GM19240 (cell line): ENCODE results near the gene TRAF3IP1.
A peak's percentile ranks its signal among the peaks of the same experiment; 100 is the strongest.
"Not testable (repeated sequence)": the region's sequence is repeated elsewhere in the genome, so short reads cannot be mapped to it uniquely, and the experiment has no call there.

Source experiments
- DNase-seq: peaks from one replicate; pipeline ENCODE4 v3.0.0; 2011; ENCODE audit warnings: low spot score; ENCODE audit not compliant: insufficient read length

Gene TRAF3IP1

DNA sequence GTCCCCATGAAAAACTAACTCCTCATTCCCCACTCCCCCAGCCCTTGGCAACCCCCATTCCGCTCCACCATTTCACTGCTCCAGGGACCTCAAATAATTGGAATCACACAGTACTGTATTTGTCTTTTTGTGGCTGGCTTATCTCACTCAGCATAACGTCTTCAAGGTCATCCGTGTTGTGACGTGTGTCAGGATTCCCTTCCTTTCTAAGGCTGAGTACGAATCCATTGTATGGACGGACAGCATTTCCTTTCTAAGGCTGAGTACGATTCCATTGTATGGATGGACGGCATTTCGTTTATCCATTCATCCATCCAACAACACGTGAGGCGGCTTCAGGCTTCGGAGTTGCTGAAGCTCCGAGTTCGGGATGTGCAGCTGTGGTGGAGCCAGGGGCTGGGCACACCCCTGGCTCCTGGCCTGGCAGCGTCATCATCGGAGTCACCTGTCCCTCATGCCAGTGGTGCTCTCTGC, 105.2 kb downstream of the TRAF3IP1 start:
- DNase-seq, result no peak

GRCh38 chr2:238425979-238426567, 105.8 kb downstream of the TRAF3IP1 start:
- DNase-seq, result no peak

GRCh38 chr2:238426568-238427434, 106.5 kb downstream of the TRAF3IP1 start, which contains the start of gene ASB1:
Gene ASB1, plus strand, starts transcription at chr2:238426927. Its CDS starts 144 bp downstream, at chr2:238427071.
- peak; percentile 84 for DNase-seq

- DNase-seq, result no peak
Measured at GRCh38 chr2:238427435-238428162, 107.3 kb downstream of the TRAF3IP1 start.

DNA sequence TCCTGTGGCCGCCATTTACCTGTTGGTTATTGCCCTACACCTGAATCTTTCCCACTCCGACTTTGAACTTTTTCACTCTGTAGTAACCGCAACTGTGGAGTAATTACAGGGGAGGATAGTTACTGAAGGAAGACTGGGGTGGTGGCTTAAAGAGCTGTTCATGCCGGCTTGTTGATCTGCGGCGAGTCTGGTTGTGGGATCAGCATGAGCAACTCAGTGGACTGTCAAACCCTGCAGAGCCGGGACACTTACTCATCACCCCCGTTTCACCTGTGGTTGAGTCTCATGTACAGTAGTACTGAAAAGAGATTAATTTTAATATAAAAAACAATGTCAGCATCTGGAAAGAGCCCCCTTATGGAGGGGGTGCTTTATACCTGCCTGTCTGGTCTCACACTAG, 108.5 kb downstream of the TRAF3IP1 start:
- DNase-seq, result no peak

DNA sequence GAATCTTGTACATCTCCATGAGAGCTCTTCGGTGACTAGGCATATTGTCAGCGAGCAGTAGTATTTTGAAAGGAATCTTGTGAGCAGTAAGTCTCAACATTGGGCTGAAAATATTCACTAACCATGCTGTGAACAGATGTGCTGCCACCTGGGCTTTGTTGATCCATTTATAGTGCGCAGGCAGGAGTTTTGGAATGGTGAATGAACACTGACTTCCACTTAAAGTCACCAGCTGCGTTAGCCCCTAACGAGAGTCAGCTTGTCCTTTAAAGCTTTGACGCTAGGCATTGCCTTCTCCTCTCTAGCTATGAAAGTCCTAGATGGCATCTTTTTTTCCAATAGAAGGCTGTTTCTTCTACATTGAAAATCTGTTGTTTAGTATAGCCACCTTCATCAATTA, 110.5 kb downstream of the TRAF3IP1 start:
- DNase-seq, result no peak

DNA sequence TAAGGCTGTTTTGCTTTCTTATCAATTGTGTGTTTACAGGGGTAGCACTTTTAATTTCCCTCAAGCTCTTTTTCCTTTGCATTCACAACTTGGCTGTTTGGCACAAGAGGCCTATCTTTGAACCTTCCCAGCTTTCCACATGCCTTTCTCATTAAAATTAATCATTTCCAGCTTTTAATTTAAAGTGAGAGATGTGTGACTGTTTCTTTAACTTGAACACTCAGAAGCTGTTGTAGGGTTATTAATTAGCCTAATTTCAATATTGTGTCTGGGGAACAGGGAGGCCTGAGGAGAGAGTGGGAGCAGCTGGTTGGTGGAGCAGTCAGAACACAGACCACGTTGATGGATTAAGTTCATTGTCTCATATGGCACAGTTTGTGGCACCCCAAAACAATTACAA, 111.1 kb downstream of the TRAF3IP1 start:
- no peak for DNase-seq

- DNase-seq, result no peak
Measured at GRCh38 chr2:238433300-238433915, 113.1 kb downstream of the TRAF3IP1 start.

DNA sequence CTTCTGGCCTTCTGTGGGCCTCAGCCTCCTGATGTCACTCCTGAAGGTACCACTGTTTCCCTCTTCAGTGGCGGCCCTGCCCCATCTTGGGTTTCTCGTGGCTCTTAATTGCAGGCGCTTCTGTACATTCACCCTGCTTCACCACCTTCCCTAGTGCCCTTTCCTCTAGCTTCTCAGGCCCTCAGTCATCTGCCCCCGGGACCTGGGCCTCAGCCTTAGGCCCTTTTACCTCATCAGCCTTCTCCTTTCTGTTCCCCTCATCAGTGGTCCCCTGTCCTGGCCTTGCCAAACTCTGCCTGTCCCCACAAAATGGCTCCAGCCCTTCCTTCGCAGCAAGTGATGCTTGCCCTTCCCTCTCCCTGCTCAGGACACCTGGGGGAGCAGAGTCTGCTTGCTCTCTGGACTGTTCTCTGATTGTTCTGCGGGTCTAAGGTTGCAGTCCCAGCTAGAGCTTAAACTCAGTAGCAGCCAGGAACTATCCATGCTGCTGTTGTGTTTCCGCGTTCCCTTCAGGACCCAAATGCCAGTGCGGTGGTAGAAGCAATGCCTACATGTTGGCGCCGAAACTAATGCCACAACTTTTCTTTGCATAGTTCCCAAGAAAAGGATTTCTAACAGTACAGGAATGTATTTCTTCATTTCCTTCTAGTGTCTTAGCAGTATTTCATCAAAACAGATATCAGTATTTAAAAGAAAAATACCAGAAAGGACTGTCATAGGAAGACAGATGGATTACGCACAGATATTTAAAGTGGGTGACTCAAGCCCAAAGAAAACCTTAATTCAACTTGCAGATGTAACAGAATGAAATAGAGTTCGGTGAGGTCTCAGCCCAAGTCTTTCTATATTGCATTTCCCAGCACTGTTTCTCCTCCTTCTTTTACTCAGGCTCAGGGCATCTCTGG, 113.9 kb downstream of the TRAF3IP1 start:
- DNase-seq, result no peak

GRCh38 chr2:238434846-238435751, 114.8 kb downstream of the TRAF3IP1 start:
- no peak for DNase-seq

- DNase-seq, result no peak
Measured at GRCh38 chr2:238435752-238436096, 115.4 kb downstream of the TRAF3IP1 start.

DNA sequence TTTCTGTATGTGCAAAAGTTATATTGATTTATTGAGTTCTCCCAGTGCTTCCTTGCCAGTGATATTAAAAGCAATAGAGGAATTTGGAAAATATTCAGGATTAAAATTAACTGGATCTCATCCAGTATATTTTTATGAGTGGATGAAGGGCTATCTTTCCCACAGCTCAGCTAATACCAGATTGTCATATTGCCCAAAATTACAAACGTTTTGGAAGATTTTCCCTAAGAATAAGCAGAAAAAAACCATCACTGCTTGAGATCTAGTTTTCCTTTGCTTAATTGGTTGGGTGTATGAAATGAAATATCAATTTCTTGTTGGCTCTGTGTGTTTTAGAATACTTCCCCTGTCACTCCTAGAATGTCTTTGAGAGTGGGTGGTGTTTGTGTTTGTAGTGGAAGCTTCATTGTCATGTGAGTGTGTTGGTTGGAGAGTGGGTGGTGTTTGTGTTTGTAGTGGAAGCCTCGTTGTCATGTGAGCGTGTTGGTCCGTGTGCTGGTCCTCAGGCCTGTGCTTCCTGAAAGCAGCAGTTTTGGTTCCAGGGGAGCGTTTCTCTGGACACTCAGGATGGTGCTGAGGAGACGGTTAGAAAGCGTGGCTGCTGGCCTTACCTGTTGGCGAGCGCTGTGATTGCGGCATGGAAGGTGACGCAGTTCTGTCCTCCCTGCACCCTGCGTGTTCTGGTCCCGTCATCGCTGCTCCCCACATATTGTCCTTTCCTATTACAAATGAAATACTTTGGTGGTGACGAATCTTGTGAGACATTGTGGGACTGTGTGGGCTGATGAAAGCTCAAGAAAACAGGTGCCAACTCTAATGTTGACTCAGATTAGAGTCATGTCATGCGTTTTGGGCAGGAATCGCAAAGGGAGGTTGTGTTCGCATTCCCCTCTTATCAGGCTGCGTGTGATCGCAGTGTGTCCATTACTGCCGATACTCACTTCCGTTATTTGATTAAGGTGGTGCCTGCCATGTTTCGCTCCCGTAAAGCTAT, 118.8 kb downstream of the TRAF3IP1 start:
- no peak for DNase-seq

DNA sequence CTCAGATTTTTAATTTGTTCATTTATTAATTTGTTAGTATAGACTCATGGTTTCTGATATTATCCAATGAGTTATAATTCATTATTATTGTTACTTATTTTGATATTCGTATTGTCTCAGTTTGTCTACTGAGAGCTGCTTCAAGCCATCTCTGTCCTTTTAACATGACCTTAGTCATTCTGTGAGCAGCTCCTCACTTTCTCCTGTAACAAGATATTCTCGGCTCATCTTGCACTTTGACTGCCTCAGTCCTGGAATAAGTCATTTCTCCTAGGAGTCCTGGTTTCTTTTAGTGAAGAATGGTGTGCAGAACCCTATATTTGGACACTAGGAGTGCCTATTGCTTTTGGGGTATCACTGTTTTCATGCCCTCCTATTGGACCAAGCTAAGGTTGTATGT, 119.6 kb downstream of the TRAF3IP1 start:
- no peak for DNase-seq

DNA sequence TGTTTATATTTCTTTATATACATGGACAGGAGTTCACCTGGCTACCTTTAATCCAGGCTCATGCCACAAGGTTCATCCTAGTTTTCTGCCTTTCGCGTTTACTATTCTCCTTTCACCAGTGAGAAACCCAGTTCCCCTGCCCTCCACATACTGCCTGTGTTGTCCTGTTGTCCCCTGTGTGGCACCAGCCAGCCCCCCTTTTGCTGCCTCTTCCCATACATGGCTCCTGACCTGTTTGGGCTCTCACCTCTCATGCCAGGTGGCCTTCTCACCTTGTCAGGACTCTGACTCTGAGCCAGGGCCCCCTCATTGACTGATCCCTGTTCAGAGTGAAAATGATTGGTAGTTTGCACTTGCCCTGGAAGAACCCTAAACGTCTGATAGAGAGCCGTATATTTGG, 120.0 kb downstream of the TRAF3IP1 start:
- DNase-seq, result no peak

DNA sequence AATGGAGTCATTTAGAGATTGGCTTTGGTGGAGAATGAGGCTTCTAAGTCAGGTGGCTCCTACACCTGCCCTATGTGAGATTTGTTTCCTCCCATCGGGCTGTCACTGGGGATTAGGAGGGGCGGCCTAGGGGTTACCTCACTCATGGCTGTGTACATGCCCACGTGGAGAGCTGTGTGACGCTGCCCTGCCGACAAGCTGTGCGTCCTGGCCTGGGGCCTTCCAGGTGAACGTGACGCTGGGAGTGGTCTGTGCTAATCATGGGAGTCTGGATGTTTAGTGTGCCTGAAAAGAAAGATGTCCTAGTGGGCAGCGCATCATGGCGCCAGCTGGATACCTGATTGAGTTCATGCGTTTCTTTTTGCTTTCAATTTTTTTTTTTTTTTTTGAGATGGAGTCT, 120.4 kb downstream of the TRAF3IP1 start:
- no peak for DNase-seq

GRCh38 chr2:238441262-238442114, 121.2 kb downstream of the TRAF3IP1 start:
- DNase-seq, result no peak

DNA sequence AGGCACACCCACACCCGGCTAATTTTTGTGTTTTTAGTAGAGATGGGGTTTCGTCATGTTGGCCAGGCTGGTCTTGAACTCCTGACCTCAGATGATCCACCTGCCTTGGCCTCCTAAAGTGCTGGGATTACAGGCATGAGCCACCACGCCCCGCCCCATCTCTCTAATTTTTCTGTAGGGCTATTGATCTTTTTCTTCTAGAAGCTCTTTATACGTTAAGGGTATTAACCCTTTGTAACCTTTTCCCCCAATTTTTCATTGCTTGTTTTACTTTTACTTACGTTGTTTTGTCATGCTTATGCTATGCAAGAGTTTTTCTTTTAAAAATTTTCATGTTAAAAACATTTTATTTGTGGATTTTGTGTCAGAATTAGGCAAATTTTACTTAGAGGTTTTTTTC, 121.9 kb downstream of the TRAF3IP1 start:
- not testable (repeated sequence) for DNase-seq
